Left lung (tissue), 10 donors: ENCODE results near the gene AGMAT. TPM values are rescaled to one million over a fixed set of nuclear protein-coding genes. Genes with fewer than 3 reads are reported as not detected.

Source experiments
- ATAC-seq: fragments of 200-7000 bp; cut with Tn5 transposase; one replicate; pipeline ENCODE4 v1.9.1; 2020; ENCODE audit warnings: moderate library complexity
- DNase-seq, 4 donors: peaks; one replicate each; pipeline ENCODE4 v3.0.0-alpha.2; 2013 to 2020
- H3K27ac ChIP-seq, 2 donors: fragments of 200-600 bp; sonication (generic) in 1 of 2; one replicate each; pipeline versions ENCODE4 v1.5.0 to v1.8.0; 2020 to 2021
- H3K27me3 ChIP-seq, 2 donors: fragments of 200-600 bp; sonication (generic) in 1 of 2; one replicate each; pipeline versions ENCODE4 v1.5.0 to v1.8.0; 2020 to 2021
- H3K36me3 ChIP-seq, 2 donors: fragments of 200-600 bp; sonication (generic) in 1 of 2; one replicate each; pipeline versions ENCODE4 v1.5.0 to v1.8.0; 2020 to 2021
- H3K4me1 ChIP-seq, 2 donors: fragments of 200-600 bp; one replicate each; pipeline ENCODE4 v1.8.0; 2021
- H3K4me3 ChIP-seq, 2 donors: fragments of 200-600 bp; sonication (generic) in 1 of 2; one replicate each; pipeline versions ENCODE4 v1.5.0 to v1.8.0; 2020 to 2021; ENCODE audit warnings: mild to moderate bottlenecking in 1 of 2
- H3K9me3 ChIP-seq, 2 donors: fragments of 200-600 bp; sonication (generic) in 1 of 2; one replicate each; pipeline versions ENCODE4 v1.5.0 to v1.8.0; 2020 to 2021
- CTCF ChIP-seq, 2 donors: fragments of 200-600 bp; sonication (generic) in 1 of 2; IDR thresholded peaks; one replicate each; pipeline versions ENCODE4 v1.5.0 to v1.8.0; 2021; ENCODE audit warnings: antibody characterized with exemption in 2 of 2
- intact Hi-C, 2 donors: fragments of 100-400 bp; cut with DNase I; formaldehyde crosslinking; loops; one replicate each; pipeline versions ENCODE4 v1.11.2 to v1.14.2; 2022
- polyA plus RNA-seq, 6 donors: library from polyadenylated mRNA; unstranded; fragments of 120-200 nt; gene quantifications; one replicate each; pipeline ENCODE4 v1.2.1, GENCODE V29; 2013; ENCODE audit not compliant: insufficient read length in 6 of 6
- total RNA-seq, 2 donors: library from RNA; stranded (reverse); fragmentation: NEBNext Ultra II Directional; extraction: Animal tissue kit (Norgen Biotek cat#: 25700); gene quantifications; one replicate each; pipeline ENCODE4 v1.2.1, GENCODE V29; 2021
- donor health status: DM: no; HTN: yes; CAD: no.
- donor health status: DM: no; HTN: no; CAD: no.

Gene AGMAT
- total and polyA plus RNA-seq, 8 donors: 0.35 to 1.1 (median 0.72) TPM

- Histone ChIP-seq H3K36me3 (no peaks in the 10 kb centered on the region), H3K27me3 (no peaks in the 10 kb centered on the region), H3K9me3 (no peaks in the 10 kb centered on the region), H3K4me3 (peak overlapping the region; percentile 88 to 92), H3K4me1 (peaks cover 19 to 66% of the 10 kb centered on the region in 2 donors), H3K27ac (peak overlapping the region; percentile 96 to 98)
- intact Hi-C loops: no loop called here
- no peak for TF ChIP-seq CTCF (IDR thresholded peaks at IDR 0.05)
- DNase-seq: peak in 2 of 4 donors; percentile 77 to 88
- peak; percentile 3 for ATAC-seq
Observed at GRCh38 chr1:15618655-15619525, 34.0 kb upstream of the AGMAT start.

- H3K27ac ChIP-seq: peak overlapping the region; percentile 96 to 98
- intact Hi-C loops: no loop called here
- no peaks in the 10 kb centered on the region for H3K27me3 ChIP-seq
- no peaks in the 10 kb centered on the region for H3K9me3 ChIP-seq
- no peak for ATAC-seq
- H3K4me3 ChIP-seq: peak overlapping the region; percentile 88 to 92
- H3K4me1 ChIP-seq: peaks cover 19 to 59% of the 10 kb centered on the region in 2 donors
- no peak for DNase-seq
- no peaks in the 10 kb centered on the region for H3K36me3 ChIP-seq
- no peak for TF ChIP-seq CTCF (IDR thresholded peaks at IDR 0.05)
Observed at GRCh38 chr1:15618077-15618654, 33.3 kb upstream of the AGMAT start.

GRCh38 chr1:15617173-15618076, 32.6 kb upstream of the AGMAT start, which contains the start of gene DDI2:
Gene DDI2 (plus strand): TSS chr1:15617458. CDS start chr1:15617671, 213 bp downstream.
- TF ChIP-seq CTCF (IDR thresholded peaks at IDR 0.05): no peak
- Histone ChIP-seq H3K27me3 (no peaks in the 10 kb centered on the region), H3K27ac (peak within 1 kb of the TSS; percentile 96 to 98), H3K4me1 (peaks cover 19 to 52% of the 10 kb centered on the region in 2 donors), H3K9me3 (no peaks in the 10 kb centered on the region), H3K4me3 (peak within 1 kb of the TSS; percentile 88 to 92), H3K36me3 (no peaks in the 10 kb centered on the region)
- intact Hi-C loops: no loop called here
- ATAC-seq: peak; percentile 95
- peak; percentile 97 to 99 (median 98) for DNase-seq

GRCh38 chr1:15616373-15617172, 31.7 kb upstream of the AGMAT start:
- no peak for DNase-seq

More at GRCh38 chr1:15616373-15617172, 31.7 kb upstream of the AGMAT start:
- intact Hi-C loops: no loop called here
- H3K36me3 ChIP-seq: no peaks in the 10 kb centered on the region
- TF ChIP-seq CTCF (IDR thresholded peaks at IDR 0.05): no peak
- H3K27ac ChIP-seq: peak overlapping the region; percentile 89 to 98
- H3K4me3 ChIP-seq: peak overlapping the region; percentile 15 to 92
- no peaks in the 10 kb centered on the region for H3K27me3 ChIP-seq
- H3K4me1 ChIP-seq: peaks cover 19 to 45% of the 10 kb centered on the region in 2 donors
- ATAC-seq: peak; percentile 4
- H3K9me3 ChIP-seq: no peaks in the 10 kb centered on the region
